CD14-positive monocyte (primary cell): Measurements from ENCODE around the gene NUPR2. TPM values are rescaled to one million over a fixed set of nuclear protein-coding genes. Genes with fewer than 3 reads are reported as not detected.

ENCODE experiments used
- polyA plus RNA-seq, 3 donors: library from polyadenylated mRNA; depleted of rRNA in 1 of 3; unstranded in 2 of 3; stranded (reverse) in 1 of 3; fragments of 300-500 nt in 2 of 3; fragments of >200 nt in 1 of 3; fragmentation: Illumina TruSeq in 2 of 3; gene quantifications; 1 replicate in 2 of 3; 2 replicates in 1 of 3; pipeline ENCODE4 v1.2.3, GENCODE V29; 2012 to 2021

NUPR2 gene
- polyA plus RNA-seq, 3 donors: not detected

Other genes with a start within 250 kb of the NUPR2 start
- 1 to 10 TPM; 1.3 to 2.7 (median 1.3) TPM for gene ZNF713, start 229.0 kb downstream of the NUPR2 start, polyA plus RNA-seq
- gene MRPS17, start 164.5 kb downstream of the NUPR2 start, polyA plus RNA-seq: 10 to 100 TPM in 2 of 3 donors, 1 to 10 TPM in 1; 6.1 to 14.6 (median 10.9) TPM
- 10 to 100 TPM; 43.2 to 97.5 (median 88.0) TPM for gene NIPSNAP2, start 151.8 kb downstream of the NUPR2 start, polyA plus RNA-seq
- 1 to 10 TPM; 1.7 to 6.7 (median 5.3) TPM for gene PSPH, start 65.0 kb downstream of the NUPR2 start, polyA plus RNA-seq
- gene CCT6A, start 64.7 kb downstream of the NUPR2 start, polyA plus RNA-seq: 10 to 100 TPM; 62.3 to 81.4 (median 63.3) TPM
- gene SUMF2, start 52.1 kb downstream of the NUPR2 start, polyA plus RNA-seq: 10 to 100 TPM; 69.5 to 88.2 (median 75.0) TPM
- gene PHKG1, start 23.5 kb downstream of the NUPR2 start, polyA plus RNA-seq: 1 to 10 TPM in 1 of 3 donors, not detected in 2; 1.1 TPM
- gene CHCHD2, start 9.9 kb downstream of the NUPR2 start, polyA plus RNA-seq: 100 to 1,000 TPM; 241 to 500 (median 412) TPM